ENCODE measurements around the gene ING3. TPM values are rescaled to one million over a fixed set of nuclear protein-coding genes. Genes with fewer than 3 reads are reported as not detected.

The ING3 gene
- 19.7 and 32.2 TPM in 2 replicates for total RNA-seq (2014; rRNA removed; shearing (Covaris generic))

GRCh38 chr7:120950539-120951308, at the start of gene ING3:
TSS of gene ING3 (plus strand) at chr7:120950777. CDS start at chr7:120950897, 120 bp downstream.
- DNase-seq (ENCODE audit: low spot score): peak; percentile 97

- no peak for DNase-seq (ENCODE audit: low spot score)
Observed at GRCh38 chr7:120915314-120916105, 35.1 kb upstream of the ING3 start.

- DNase-seq (ENCODE audit: low spot score): no peak
Observed at GRCh38 chr7:120916121-120916520, 34.5 kb upstream of the ING3 start.

DNA sequence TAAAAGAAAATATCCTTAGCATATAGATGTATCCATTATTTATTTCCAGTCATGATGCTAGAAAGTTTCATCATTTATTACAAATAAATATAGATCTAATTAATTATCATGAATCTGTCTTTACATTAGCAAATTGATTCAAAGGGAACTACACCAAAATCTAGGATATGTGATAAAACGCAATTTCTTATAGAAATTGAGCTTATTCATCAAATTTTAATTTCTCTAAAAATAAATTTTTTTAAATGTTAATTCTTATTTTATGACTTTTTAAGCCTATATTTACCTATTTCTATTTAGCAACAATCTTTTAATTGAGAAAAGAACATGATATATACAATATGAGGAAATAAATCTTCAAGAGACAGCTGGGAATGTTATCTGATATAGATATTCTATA, 34.0 kb upstream of the ING3 start:
- DNase-seq (ENCODE audit: low spot score): no peak

DNA sequence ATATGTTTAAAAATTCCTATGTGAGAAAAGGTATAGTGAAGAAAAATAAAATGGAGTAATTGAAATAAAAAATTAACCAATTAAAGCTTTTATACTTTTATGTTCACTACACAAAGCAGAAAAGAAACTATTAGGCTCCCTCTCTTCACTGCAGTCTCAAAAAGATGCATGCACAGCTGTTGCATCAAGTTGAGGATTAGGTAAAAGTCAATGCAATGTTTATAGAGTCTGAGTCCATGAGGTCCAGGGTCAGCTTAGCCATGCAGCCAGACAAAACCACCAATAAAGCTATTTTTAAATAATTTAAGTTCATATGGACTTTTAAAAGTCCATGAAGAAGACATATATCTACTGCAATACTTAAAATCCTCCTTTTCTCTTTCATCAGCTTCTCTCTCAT, 31.1 kb upstream of the ING3 start:
- no peak for DNase-seq (ENCODE audit: low spot score)

DNA sequence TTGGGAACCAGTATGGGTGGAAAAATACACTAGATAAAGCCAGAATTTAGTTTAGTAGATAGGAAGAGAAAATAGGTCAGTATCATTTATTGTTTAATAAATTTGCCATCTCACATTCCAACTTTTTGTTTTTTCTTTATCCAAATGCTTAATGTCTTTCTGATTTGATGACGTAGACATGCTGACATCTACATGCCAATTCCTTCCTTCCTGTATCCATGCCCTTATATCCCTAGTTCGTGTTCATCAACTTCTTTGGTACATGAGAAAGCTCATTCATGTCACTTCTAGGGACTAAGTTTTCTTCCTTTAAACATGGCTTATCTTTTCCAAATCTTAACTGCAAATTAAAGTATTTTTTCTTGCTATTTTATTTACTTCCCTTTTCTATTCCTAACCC, 30.5 kb upstream of the ING3 start:
- no peak for DNase-seq (ENCODE audit: low spot score)

DNA sequence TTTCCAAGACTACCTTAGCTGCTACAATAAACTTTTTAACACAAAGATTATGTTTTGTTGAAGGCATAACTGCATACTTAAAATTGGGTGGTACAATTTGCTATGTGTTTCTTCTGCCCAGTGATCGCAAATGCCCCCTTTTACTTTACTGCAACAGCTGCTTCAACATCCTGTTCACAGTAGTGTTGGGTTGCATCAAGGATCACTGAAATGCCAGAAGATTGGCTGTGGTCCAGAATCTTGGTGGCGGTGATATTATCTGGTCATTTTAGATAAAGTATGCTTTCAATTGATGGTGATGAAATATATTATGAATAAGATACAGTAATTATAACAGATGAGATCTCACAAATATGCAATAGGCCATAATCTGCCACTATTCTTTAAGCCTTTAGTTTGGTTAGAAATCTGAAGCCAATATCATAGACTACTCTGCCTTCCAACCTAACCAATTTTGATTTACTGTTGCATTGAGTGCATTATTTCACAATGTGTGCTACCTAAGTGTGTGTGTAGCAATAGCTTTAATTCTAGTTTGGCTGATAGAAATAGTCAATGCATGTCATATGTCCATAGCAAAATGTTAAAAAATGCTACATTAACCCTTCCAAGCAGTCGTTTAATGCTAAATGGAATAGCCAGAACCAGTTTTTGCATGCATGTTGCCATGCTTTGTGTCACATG, 29.8 kb upstream of the ING3 start:
- no peak for DNase-seq (ENCODE audit: low spot score)

DNA sequence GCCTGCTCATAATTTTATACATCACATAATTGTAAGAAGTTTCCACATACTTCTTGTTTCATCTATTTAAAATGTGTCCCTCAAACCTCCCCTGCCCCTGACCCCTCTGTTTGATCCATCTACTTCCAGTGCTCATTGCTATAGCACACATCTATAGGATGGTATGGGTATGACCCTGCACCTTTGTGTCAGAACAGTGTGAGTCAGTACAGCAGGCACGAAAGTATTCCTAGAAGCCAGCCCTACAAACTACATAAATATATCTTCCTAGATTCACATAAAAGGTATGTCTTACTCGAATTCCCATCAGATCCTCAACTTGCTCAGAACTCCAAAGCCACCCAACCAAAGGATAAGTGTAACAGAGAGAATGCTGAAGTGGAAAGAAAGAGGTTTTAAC, 25.7 kb upstream of the ING3 start:
- DNase-seq (ENCODE audit: low spot score): no peak

- DNase-seq (ENCODE audit: low spot score): no peak
Observed at GRCh38 chr7:120925392-120925791, 25.2 kb upstream of the ING3 start.

DNA sequence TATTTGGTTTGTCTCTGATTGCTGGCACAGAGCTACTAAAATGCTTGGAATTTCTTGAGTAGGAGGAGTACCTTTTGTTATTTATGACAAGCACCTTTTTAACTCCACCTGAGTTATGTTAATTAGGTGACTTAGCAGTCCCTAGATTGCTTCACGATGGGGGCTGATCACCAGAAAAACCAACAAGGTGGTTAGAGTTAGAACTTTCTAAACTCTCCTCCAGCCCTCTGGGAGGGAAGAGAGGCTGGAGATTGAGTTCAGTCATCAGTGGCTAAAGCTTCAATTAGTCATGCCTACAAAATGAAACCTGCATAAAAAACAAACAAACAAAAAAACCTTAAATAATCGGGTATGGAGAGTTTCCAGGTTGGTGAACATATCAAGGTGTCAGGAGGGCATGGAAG, 23.6 kb upstream of the ING3 start:
- DNase-seq (ENCODE audit: low spot score): no peak

- no peak for DNase-seq (ENCODE audit: low spot score)
Observed at GRCh38 chr7:120927454-120928103, 23.0 kb upstream of the ING3 start.

DNA sequence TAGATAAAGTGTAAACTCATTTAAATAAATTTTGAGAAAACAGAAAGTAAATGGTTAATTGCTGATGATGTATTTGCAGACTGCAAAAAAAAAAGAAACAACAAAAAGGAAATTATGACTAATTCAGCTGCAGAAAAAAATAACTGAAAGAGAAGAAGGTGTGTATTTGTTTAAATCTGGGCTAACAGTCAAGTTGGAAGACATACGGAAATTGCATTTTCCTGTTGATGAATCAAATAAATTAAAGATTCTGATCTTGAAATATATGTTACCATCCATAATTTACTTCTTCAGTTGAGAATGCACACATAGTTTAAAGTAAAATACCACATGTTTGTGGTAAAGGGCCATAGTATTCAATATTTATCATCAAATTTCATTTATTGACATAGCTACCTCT, 19.3 kb upstream of the ING3 start:
- DNase-seq (ENCODE audit: low spot score): no peak

- DNase-seq (ENCODE audit: low spot score): no peak
Observed at GRCh38 chr7:120933475-120933874, 17.1 kb upstream of the ING3 start.

- DNase-seq (ENCODE audit: low spot score): no peak
Observed at GRCh38 chr7:120939345-120939744, 11.2 kb upstream of the ING3 start.

GRCh38 chr7:120941064-120941463, 9.5 kb upstream of the ING3 start:
- peak; percentile 10 for DNase-seq (ENCODE audit: low spot score)

GRCh38 chr7:120941856-120942255, 8.7 kb upstream of the ING3 start:
- DNase-seq (ENCODE audit: low spot score): no peak

GRCh38 chr7:120942861-120943260, 7.7 kb upstream of the ING3 start:
- DNase-seq (ENCODE audit: low spot score): no peak

- DNase-seq (ENCODE audit: low spot score): no peak
Observed at GRCh38 chr7:120944826-120945562, 5.6 kb upstream of the ING3 start.

- no peak for DNase-seq (ENCODE audit: low spot score)
Observed at GRCh38 chr7:120947980-120948379, 2.6 kb upstream of the ING3 start.

- peak; percentile 10 for DNase-seq (ENCODE audit: low spot score)
Observed at GRCh38 chr7:120949393-120949911, 1.1 kb upstream of the ING3 start.

DNA sequence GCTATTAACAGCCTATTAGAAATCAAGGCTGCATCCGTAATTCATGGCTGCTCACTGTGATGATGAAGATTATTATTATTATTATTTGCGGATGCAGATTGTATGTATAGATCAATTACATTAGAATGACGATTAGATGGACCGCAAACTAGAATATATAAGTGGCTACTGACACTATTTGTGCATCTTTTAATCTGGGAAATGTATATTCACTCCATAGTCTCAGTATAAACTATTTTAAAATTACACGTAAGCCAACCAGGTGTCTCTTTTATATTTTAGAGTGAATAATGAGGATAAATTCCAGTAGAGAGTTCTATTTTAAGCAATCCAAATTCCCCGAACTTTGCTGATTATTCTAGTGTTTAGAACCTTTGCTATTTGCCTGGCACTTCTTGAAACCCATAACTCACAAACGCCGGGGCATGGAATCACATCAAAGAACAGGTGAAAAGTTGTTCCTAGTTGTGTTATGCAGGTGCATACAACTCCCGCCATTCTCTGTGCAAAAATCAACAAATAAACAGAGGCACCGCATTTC, 509 bp upstream of the ING3 start:
- peak; percentile 3 for DNase-seq (ENCODE audit: low spot score)
